GM19468 (cell line): ENCODE measurements around the gene ATP2C2.
"Not testable (repeated sequence)": the region's sequence is repeated elsewhere in the genome, so short reads cannot be mapped to it uniquely, and the experiment has no call there.

Experiments used
- ATAC-seq: cut with Tn5 transposase; IDR thresholded peaks from one replicate; pipeline ENCODE4 v1.9.1; 2021; ENCODE audit warnings: mild to moderate bottlenecking, moderate library complexity, moderate number of reproducible peaks; ENCODE audit not compliant: unreplicated experiment; ENCODE audit errors: extremely low read depth

ATP2C2 gene

GRCh38 chr16:84414789-84415326, 46.5 kb downstream of the ATP2C2 start:
- no peak for ATAC-seq

- no peak for ATAC-seq
These were observed 48.3 kb downstream of the ATP2C2 start for GRCh38 chr16:84416407-84417321.

- ATAC-seq = no peak
These were observed 49.9 kb downstream of the ATP2C2 start for GRCh38 chr16:84418056-84418849.

GRCh38 chr16:84419730-84420129, 51.4 kb downstream of the ATP2C2 start:
- no peak for ATAC-seq

- not testable (repeated sequence) for ATAC-seq
These were observed 52.2 kb downstream of the ATP2C2 start for GRCh38 chr16:84420556-84420955.

GRCh38 chr16:84421081-84421937, 53.0 kb downstream of the ATP2C2 start:
- no peak for ATAC-seq

- ATAC-seq = no peak
These were observed 53.5 kb downstream of the ATP2C2 start for GRCh38 chr16:84421938-84422220.

GRCh38 chr16:84423416-84423837, 55.1 kb downstream of the ATP2C2 start:
- no peak for ATAC-seq

- ATAC-seq = no peak
These were observed 57.4 kb downstream of the ATP2C2 start for GRCh38 chr16:84425696-84426095.

GRCh38 chr16:84426804-84427203, 58.5 kb downstream of the ATP2C2 start:
- no peak for ATAC-seq

GRCh38 chr16:84427553-84427952, 59.2 kb downstream of the ATP2C2 start:
- ATAC-seq = no peak

- ATAC-seq = no peak
These were observed 62.5 kb downstream of the ATP2C2 start for GRCh38 chr16:84430860-84431259.

GRCh38 chr16:84434800-84435199, 66.5 kb downstream of the ATP2C2 start:
- no peak for ATAC-seq

GRCh38 chr16:84436196-84436595, 67.9 kb downstream of the ATP2C2 start:
- ATAC-seq = no peak

GRCh38 chr16:84438971-84439696, 70.8 kb downstream of the ATP2C2 start:
- no peak for ATAC-seq

GRCh38 chr16:84442416-84443145, 74.2 kb downstream of the ATP2C2 start:
- no peak for ATAC-seq

- no peak for ATAC-seq
These were observed 74.9 kb downstream of the ATP2C2 start for GRCh38 chr16:84443166-84443802.

- ATAC-seq = no peak
These were observed 76.1 kb downstream of the ATP2C2 start for GRCh38 chr16:84444476-84444875.
